ENCODE results near the gene CHRNB2. TPM values are rescaled to one million over a fixed set of nuclear protein-coding genes. Genes with fewer than 3 reads are reported as not detected.

Gene CHRNB2
- total and polyA plus RNA-seq, 2 of the 8 experiments (the other 6 are each of a cell fraction or from before 2014, with no cell fraction given), result 3.1 to 4.1 TPM

GRCh38 chr1:154536570-154536969 lies 31.0 kb upstream of the CHRNB2 start:
- no peak overlapping the region for H2BK120ac ChIP-seq (replicated peaks; ENCODE audit: low read depth, low read length)
- no peak overlapping the region for H3K23ac ChIP-seq (ENCODE audit: insufficient read length)
- no peak overlapping the region for H2AK5ac ChIP-seq (ENCODE audit: low read depth, low read length)
- no peak for FAIRE-seq
- H2BK15ac ChIP-seq (ENCODE audit: low read length), result no peak overlapping the region
- no peak overlapping the region for H2BK12ac ChIP-seq (ENCODE audit: low read depth, low read length)
- no peaks in the 10 kb centered on the region for H3K36me3 ChIP-seq (ENCODE audit: control insufficient read depth in 2 of 4, insufficient read depth in 4 of 4, low read length in 3 of 4)
- H4K8ac ChIP-seq (ENCODE audit: extremely low read depth, insufficient read depth, low read length), result no peak overlapping the region
- no peak overlapping the region for H3K14ac ChIP-seq (ENCODE audit: insufficient read length)
- H2BK20ac ChIP-seq (ENCODE audit: low read length), result no peak overlapping the region
- no peaks in the 10 kb centered on the region for H4K20me1 ChIP-seq (replicated peaks in 1 of 2; ENCODE audit: control insufficient read depth in 1 of 2, insufficient read depth in 2 of 2, low read length in 2 of 2)
- H3K56ac ChIP-seq (replicated peaks; ENCODE audit: insufficient read length, low read depth, low read length), result no peak overlapping the region
- H3K4me3 ChIP-seq (ENCODE audit: extremely low read depth in 1 of 4, insufficient read depth in 2 of 4, low read depth in 3 of 4, low read length in 4 of 4), result no peak overlapping the region
- no peak for DNase-seq (ENCODE audit: low read depth in 1 of 2, low spot score in 2 of 2)
- H4K91ac ChIP-seq (replicated peaks; ENCODE audit: insufficient read length, low read length), result no peak overlapping the region
- H3K79me1 ChIP-seq (ENCODE audit: low read depth, low read length), result no peaks in the 10 kb centered on the region
- H4K5ac ChIP-seq (ENCODE audit: insufficient read length, low read depth, low read length), result no peak overlapping the region
- no peaks in the 10 kb centered on the region for H3K27me3 ChIP-seq (replicated peaks in 1 of 4; ENCODE audit: control insufficient read depth in 3 of 4, extremely low read depth in 1 of 4, insufficient read depth in 3 of 4, low read length in 3 of 4)
- H2AFZ ChIP-seq (ENCODE audit: low read length), result no peak overlapping the region
- WGBS, 2 experiments (ENCODE audit: extremely low coverage in 1 of 2, insufficient coverage in 1 of 2, insufficient read length in 1 of 2, insufficient replicate concordance in 2 of 2, low coverage in 1 of 2, low lambda C conversion rate in 2 of 2, missing lambda C conversion rate in 1 of 2), result 91% methylated on average over 7 of the region's 7 CpGs; no CpG with 5 or more reads in 1 of the 2 experiments
- no peak overlapping the region for H3K4ac ChIP-seq (replicated peaks; ENCODE audit: insufficient read length, low read depth, low read length)
- peaks cover 0 to 4% (median 3%) of the 10 kb centered on the region in 4 experiments; a peak in 2 of 7 replicates for H3K4me1 ChIP-seq (replicated peaks in 1 of 4; ENCODE audit: control insufficient read depth in 3 of 4, insufficient read depth in 4 of 4, low read length in 3 of 4)
- H2BK5ac ChIP-seq (ENCODE audit: low read depth, low read length), result no peak overlapping the region
- H3K27ac ChIP-seq (ENCODE audit: low read depth, low read length), result no peak overlapping the region
- ChIA-PET CTCF (ENCODE audit: partially characterized antibody) (interaction anchor here (6.1 to 6.9 kb wide), 2 partner anchors 10 to 56 kb away, joined by 41 to 63 read pairs; no protein-coding TSS in a partner anchor), POLR2A (ENCODE audit: partially characterized antibody) (interaction anchor here (1.6 kb wide), 1 partner anchor 10 kb away, joined by 3 read pairs; no protein-coding TSS in a partner anchor)
- H3K79me2 ChIP-seq (ENCODE audit: control insufficient read depth in 1 of 2, insufficient read depth in 2 of 2, low read length in 2 of 2), result no peaks in the 10 kb centered on the region
- no peak overlapping the region for H3K18ac ChIP-seq (ENCODE audit: extremely low read depth, low read length)
- H3K23me2 ChIP-seq (ENCODE audit: low read depth, low read length), result no peaks in the 10 kb centered on the region
- H3K4me2 ChIP-seq (ENCODE audit: insufficient read depth in 1 of 2, low read depth in 2 of 2, low read length in 2 of 2), result no peak overlapping the region
- H3K9ac ChIP-seq (replicated peaks in 1 of 4; ENCODE audit: extremely low read depth in 1 of 4, low read depth in 3 of 4, low read length in 3 of 4), result no peak overlapping the region
- H3K9me3 ChIP-seq (ENCODE audit: insufficient read depth in 2 of 2, low read depth in 1 of 2, low read length in 1 of 2), result peaks cover 0 to 8% of the 10 kb centered on the region in 2 experiments; a peak in 1 of 4 replicates
- no peak for TF ChIP-seq SIX5 (IDR thresholded peaks at IDR 0.05; ENCODE audit: low read depth, low read length)
- TF ChIP-seq MAX (IDR thresholded peaks at IDR 0.05), result no peak
- no peak for TF ChIP-seq EGR1 (IDR thresholded peaks at IDR 0.05; ENCODE audit: borderline replicate concordance, low read depth, low read length)
- no peak for TF ChIP-seq MAFK (IDR thresholded peaks at IDR 0.05; ENCODE audit: low read depth, low read length)
- no peak for TF ChIP-seq JUND (IDR thresholded peaks at IDR 0.05; ENCODE audit: low read length)

Measured in H1 (cell line).